B cell (primary cell): ENCODE data around the gene LIPK. TPM values are rescaled to one million over a fixed set of nuclear protein-coding genes. Genes with fewer than 3 reads are reported as not detected.

Source experiments
- ATAC-seq: fragments of 200-7000 bp; cut with Tn5 transposase; one replicate; pipeline ENCODE4 v1.10.0; 2021; ENCODE audit warnings: low read depth, mild to moderate bottlenecking, moderate number of reproducible peaks, moderate library complexity
- CTCF ChIA-PET: fragments of 350-600 bp; sonication (Branson Sonifier 250); formaldehyde crosslinking; loops from one replicate; lab custom pipeline; 2021; ENCODE audit warnings: antibody characterized with exemption, inconsistent platforms; lab: Charles Lee
- POLR2A ChIA-PET: fragments of 350-600 bp; sonication (Branson Sonifier 250); formaldehyde crosslinking; loops from one replicate; lab custom pipeline; 2021; ENCODE audit warnings: antibody characterized with exemption; lab: Charles Lee
- DNase-seq: peaks from one replicate; pipeline ENCODE4 v3.0.0; 2013
- H2AFZ ChIP-seq: 2 replicates; pipeline ENCODE4 v1.6.1; 2012; ENCODE audit warnings: mild to moderate bottlenecking, low read depth, low read length; ENCODE audit not compliant: insufficient read depth, poor library complexity, severe bottlenecking
- H3K27ac ChIP-seq, 2 donors: 1 replicate in 1 of 2; 2 replicates in 1 of 2; pipeline ENCODE4 v1.5.1; 2012 to 2013; ENCODE audit warnings: low read length in 2 of 2, mild to moderate bottlenecking in 2 of 2, moderate library complexity in 1 of 2
- H3K27me3 ChIP-seq, 4 experiments: fragments of 200-600 bp in 1 of 4; sonication (generic) in 1 of 4; replicated peaks in 1 of 4; 1 replicate in 2 of 4; 2 replicates in 2 of 4; pipeline versions ENCODE4 v1.6.1 to v1.7.0; 2013 to 2016; ENCODE audit warnings: low read length in 3 of 4, mild to moderate bottlenecking in 2 of 4, mixed read lengths in 1 of 4, moderate library complexity in 1 of 4; ENCODE audit not compliant: insufficient read depth in 4 of 4, control insufficient read depth in 3 of 4; ENCODE audit errors: control extremely low read depth in 1 of 4
- H3K36me3 ChIP-seq, 2 experiments: replicated peaks in 1 of 2; 1 replicate in 1 of 2; 2 replicates in 1 of 2; pipeline versions ENCODE4 v1.6.1 to v1.7.1; 2013; ENCODE audit warnings: low read length in 1 of 2; ENCODE audit not compliant: insufficient read depth in 2 of 2, control insufficient read depth in 1 of 2; ENCODE audit errors: control extremely low read depth in 1 of 2, extremely low read depth in 1 of 2
- H3K4me1 ChIP-seq, 2 donors: fragments of 200-600 bp in 1 of 2; sonication (generic) in 1 of 2; 1 replicate in 1 of 2; 2 replicates in 1 of 2; pipeline versions ENCODE4 v1.5.1 to v1.6.1; 2013 to 2017; ENCODE audit warnings: low read length in 2 of 2; ENCODE audit not compliant: control insufficient read depth in 2 of 2, insufficient read depth in 2 of 2
- H3K4me2 ChIP-seq: replicated peaks from 2 replicates; pipeline ENCODE3; 2012; ENCODE audit warnings: mild to moderate bottlenecking, low read depth, low read length; ENCODE audit not compliant: poor library complexity, severe bottlenecking
- H3K4me3 ChIP-seq, 5 experiments: fragments of 200-600 bp in 1 of 5; sonication (generic) in 1 of 5; 1 replicate in 3 of 5; 2 replicates in 2 of 5; pipeline versions ENCODE4 v1.5.1 to v1.7.0; 2011 to 2016; ENCODE audit warnings: low read length in 4 of 5, mild to moderate bottlenecking in 4 of 5, low read depth in 2 of 5, control low read depth in 1 of 5, moderate library complexity in 1 of 5; ENCODE audit not compliant: insufficient read depth in 1 of 5; ENCODE audit errors: control extremely low read depth in 1 of 5, extremely low read depth in 1 of 5
- H3K79me2 ChIP-seq: fragments of 200-600 bp; sonication (generic); one replicate; pipeline ENCODE4 v1.6.0; 2016; ENCODE audit warnings: low read length; ENCODE audit not compliant: control insufficient read depth, insufficient read depth
- H3K9ac ChIP-seq: fragments of 200-600 bp; sonication (generic); 2 replicates; pipeline ENCODE4 v1.6.1; 2017; ENCODE audit warnings: mild to moderate bottlenecking, low read length, moderate library complexity
- H3K9me3 ChIP-seq, 3 donors: one replicate each; pipeline versions ENCODE4 v1.6.1 to v1.7.1; 2013; ENCODE audit warnings: low read length in 2 of 3; ENCODE audit not compliant: control insufficient read depth in 2 of 3, insufficient read depth in 1 of 3; ENCODE audit errors: control extremely low read depth in 1 of 3
- H4K20me1 ChIP-seq: 2 replicates; pipeline ENCODE4 v1.6.0; 2012; ENCODE audit warnings: mild to moderate bottlenecking, low read length; ENCODE audit not compliant: insufficient read depth, control insufficient read depth, poor library complexity, severe bottlenecking
- H3K27ac Mint-ChIP-seq: one replicate; pipeline ENCODE4 v1.8.0; 2021; ENCODE audit warnings: mixed read lengths
- H3K27me3 Mint-ChIP-seq: one replicate; pipeline ENCODE4 v1.8.0; 2021; ENCODE audit warnings: mixed read lengths
- H3K4me1 Mint-ChIP-seq: one replicate; pipeline ENCODE4 v1.8.0; 2021; ENCODE audit warnings: mixed read lengths
- H3K4me3 Mint-ChIP-seq: one replicate; pipeline ENCODE4 v1.8.0; 2021; ENCODE audit warnings: mixed read lengths
- H3K9me3 Mint-ChIP-seq: one replicate; pipeline ENCODE4 v1.8.0; 2022; ENCODE audit warnings: mixed read lengths; ENCODE audit not compliant: insufficient read depth
- EZH2 ChIP-seq: IDR thresholded peaks from 2 replicates; pipeline ENCODE4 v1.6.1; 2012; ENCODE audit warnings: borderline replicate concordance, low read depth, mild to moderate bottlenecking, moderate library complexity, low read length; ENCODE audit not compliant: insufficient read depth, poor library complexity, severe bottlenecking
- WGBS: methylation state at CpG from one replicate; pipeline ENCODE4 v1.1.5; 2013; ENCODE audit warnings: missing lambda C conversion rate; ENCODE audit not compliant: insufficient coverage; 5-methylcytosine and 5-hydroxymethylcytosine counted together
- intact Hi-C: fragments of 100-400 bp; cut with micrococcal nuclease; formaldehyde crosslinking; loops from one replicate; pipeline ENCODE4 v1.10.0; 2022
- polyA plus RNA-seq: library from polyadenylated mRNA; depleted of rRNA; stranded (reverse); fragments of >200 nt; gene quantifications from 2 replicates; pipeline ENCODE4 v1.2.3, GENCODE V29; 2012
- total RNA-seq, 2 donors: library from RNA; stranded (reverse); fragments of 120-200 nt in 1 of 2; gene quantifications; 1 replicate in 1 of 2; 2 replicates in 1 of 2; pipeline versions ENCODE4 v1.2.3 to v1.2.4, GENCODE V29; 2013 to 2022
- TF ChIP-seq, protein P1 (sequence below): fragments of 200-600 bp; IDR thresholded peaks from one replicate; pipeline ENCODE4 v1.8.0; 2022; ENCODE audit warnings: antibody characterized with exemption, mild to moderate bottlenecking

The LIPK gene
- total and polyA plus RNA-seq, 2 donors (not counting 1 experiment from before 2014, with no cell fraction given), result not detected

DNA sequence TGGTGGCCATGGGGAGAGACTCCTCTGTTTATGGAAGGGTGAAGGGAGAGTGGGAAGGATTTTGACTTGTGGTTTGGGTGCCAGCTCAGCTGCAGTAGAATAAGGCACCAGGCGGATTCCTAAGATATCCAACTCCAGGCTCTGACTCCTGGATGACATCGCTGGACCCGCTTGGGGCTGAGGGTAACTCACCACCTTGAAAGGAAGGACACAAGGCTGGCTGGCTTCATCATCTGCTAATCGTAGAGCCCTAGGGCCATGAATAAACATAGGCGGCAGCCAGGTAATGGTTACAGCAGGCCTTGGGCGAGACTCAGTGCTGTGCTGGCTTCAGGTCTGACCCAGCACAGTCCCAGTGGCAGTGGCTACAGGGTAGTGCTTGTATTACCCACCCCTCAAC is 16.7 kb upstream of the LIPK start:
- POLR2A ChIA-PET, result no interaction called here
- Mint-ChIP-seq H3K9me3 (no peaks in the 10 kb centered on the region), H3K27ac (no peak overlapping the region), H3K4me3 (no peak overlapping the region), H3K4me1 (no peaks in the 10 kb centered on the region), H3K27me3 (peaks cover 12% of the 10 kb centered on the region)
- Histone ChIP-seq H4K20me1 (no peaks in the 10 kb centered on the region), H2AFZ (no peak overlapping the region), H3K4me1 (no peaks in the 10 kb centered on the region), H3K79me2 (no peaks in the 10 kb centered on the region), H3K4me3 (no peak overlapping the region), H3K27me3 (no peaks in the 10 kb centered on the region), H3K4me2 (no peak overlapping the region), H3K9me3 (no peaks in the 10 kb centered on the region), H3K36me3 (no peaks in the 10 kb centered on the region), H3K9ac (no peak overlapping the region), H3K27ac (no peak overlapping the region)
- CTCF ChIA-PET, result interaction anchor here (1.1 to 1.3 kb wide), 3 partner anchors 24 to 236 kb away, joined by 3 read pairs; no protein-coding TSS in a partner anchor
- TF ChIP-seq EZH2, result no peak
- TF ChIP-seq, protein P1, sequence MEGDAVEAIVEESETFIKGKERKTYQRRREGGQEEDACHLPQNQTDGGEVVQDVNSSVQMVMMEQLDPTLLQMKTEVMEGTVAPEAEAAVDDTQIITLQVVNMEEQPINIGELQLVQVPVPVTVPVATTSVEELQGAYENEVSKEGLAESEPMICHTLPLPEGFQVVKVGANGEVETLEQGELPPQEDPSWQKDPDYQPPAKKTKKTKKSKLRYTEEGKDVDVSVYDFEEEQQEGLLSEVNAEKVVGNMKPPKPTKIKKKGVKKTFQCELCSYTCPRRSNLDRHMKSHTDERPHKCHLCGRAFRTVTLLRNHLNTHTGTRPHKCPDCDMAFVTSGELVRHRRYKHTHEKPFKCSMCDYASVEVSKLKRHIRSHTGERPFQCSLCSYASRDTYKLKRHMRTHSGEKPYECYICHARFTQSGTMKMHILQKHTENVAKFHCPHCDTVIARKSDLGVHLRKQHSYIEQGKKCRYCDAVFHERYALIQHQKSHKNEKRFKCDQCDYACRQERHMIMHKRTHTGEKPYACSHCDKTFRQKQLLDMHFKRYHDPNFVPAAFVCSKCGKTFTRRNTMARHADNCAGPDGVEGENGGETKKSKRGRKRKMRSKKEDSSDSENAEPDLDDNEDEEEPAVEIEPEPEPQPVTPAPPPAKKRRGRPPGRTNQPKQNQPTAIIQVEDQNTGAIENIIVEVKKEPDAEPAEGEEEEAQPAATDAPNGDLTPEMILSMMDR, result no peak
- 86% methylated on average over 6 of the region's 6 CpGs for WGBS
- ATAC-seq (no peak), DNase-seq (no peak)
- intact Hi-C loops, result loop anchor here (10.0 kb wide), 2 partner anchors 105 to 245 kb away; partner anchors contain the start of genes LIPJ and RNLS

DNA sequence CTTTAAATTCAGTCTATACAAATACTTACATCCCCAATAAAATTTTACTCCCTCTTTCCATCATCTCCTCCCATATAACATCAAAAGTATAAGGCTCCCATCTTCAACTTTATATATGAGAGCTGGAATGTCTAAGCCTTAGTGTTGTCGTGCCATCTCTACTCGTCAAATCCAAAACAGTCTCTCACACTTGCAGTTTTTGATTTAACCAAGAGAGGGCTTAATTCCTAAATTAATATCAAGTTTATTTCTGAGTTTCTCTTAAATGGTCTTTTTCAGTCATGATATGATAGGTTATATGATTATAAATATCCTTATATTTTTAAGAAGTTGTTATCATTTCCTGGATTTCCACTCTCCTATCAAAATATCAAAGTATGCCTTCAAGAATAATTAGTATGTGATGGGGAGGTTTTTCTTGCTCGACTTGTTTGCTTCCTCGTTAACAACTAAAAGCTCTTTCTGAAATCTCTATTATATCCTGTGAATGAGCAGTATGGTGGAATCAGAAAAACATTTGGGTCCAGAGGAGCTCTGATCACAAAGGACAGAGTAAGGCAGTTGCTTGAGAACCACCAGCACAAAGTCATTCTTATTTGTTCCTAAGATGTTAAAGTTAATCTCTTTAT is 12.5 kb upstream of the LIPK start:
- H3K79me2 ChIP-seq, result no peaks in the 10 kb centered on the region
- CTCF ChIA-PET, result no interaction called here
- Mint-ChIP-seq H3K27ac (no peak overlapping the region), H3K9me3 (no peaks in the 10 kb centered on the region), H3K4me1 (no peaks in the 10 kb centered on the region), H3K27me3 (peaks cover 28% of the 10 kb centered on the region), H3K4me3 (no peak overlapping the region)
- POLR2A ChIA-PET, result no interaction called here
- H3K4me1 ChIP-seq, result no peaks in the 10 kb centered on the region
- no peak overlapping the region for H3K27ac ChIP-seq
- intact Hi-C loops, result no loop called here
- H2AFZ ChIP-seq, result no peak overlapping the region
- no peak for ATAC-seq
- DNase-seq, result no peak
- H3K4me2 ChIP-seq, result no peak overlapping the region
- no peak overlapping the region for H3K4me3 ChIP-seq
- no CpG with 5 or more reads among the region's 4 CpGs for WGBS
- no peaks in the 10 kb centered on the region for H3K36me3 ChIP-seq
- H4K20me1 ChIP-seq, result no peaks in the 10 kb centered on the region
- TF ChIP-seq, protein P1, result no peak
- no peak for TF ChIP-seq EZH2
- H3K9me3 ChIP-seq, result no peaks in the 10 kb centered on the region
- H3K27me3 ChIP-seq, result peaks cover 0 to 5% (median 2%) of the 10 kb centered on the region in 4 experiments
- no peak overlapping the region for H3K9ac ChIP-seq
